SU-DHL-6 (cell line): ENCODE measurements around the gene C8G.

Experiments used
- EZH2phosphoT487 ChIP-seq: fragments of 200-600 bp; sonication (generic), shearing (Covaris generic); conservative IDR thresholded peaks from 2 replicates; pipeline ENCODE4 v1.6.1; 2018; ENCODE audit warnings: mild to moderate bottlenecking, antibody characterized with exemption, low read length, moderate library complexity, mixed read lengths
- TF ChIP-seq, protein P1 (sequence below): fragments of 200-600 bp; sonication (generic); IDR thresholded peaks from one replicate; pipeline ENCODE4 v1.5.1; 2017; ENCODE audit warnings: antibody characterized with exemption, mild to moderate bottlenecking, low read length, moderate library complexity; ENCODE audit not compliant: insufficient read depth, poor library complexity, severe bottlenecking

DNA sequence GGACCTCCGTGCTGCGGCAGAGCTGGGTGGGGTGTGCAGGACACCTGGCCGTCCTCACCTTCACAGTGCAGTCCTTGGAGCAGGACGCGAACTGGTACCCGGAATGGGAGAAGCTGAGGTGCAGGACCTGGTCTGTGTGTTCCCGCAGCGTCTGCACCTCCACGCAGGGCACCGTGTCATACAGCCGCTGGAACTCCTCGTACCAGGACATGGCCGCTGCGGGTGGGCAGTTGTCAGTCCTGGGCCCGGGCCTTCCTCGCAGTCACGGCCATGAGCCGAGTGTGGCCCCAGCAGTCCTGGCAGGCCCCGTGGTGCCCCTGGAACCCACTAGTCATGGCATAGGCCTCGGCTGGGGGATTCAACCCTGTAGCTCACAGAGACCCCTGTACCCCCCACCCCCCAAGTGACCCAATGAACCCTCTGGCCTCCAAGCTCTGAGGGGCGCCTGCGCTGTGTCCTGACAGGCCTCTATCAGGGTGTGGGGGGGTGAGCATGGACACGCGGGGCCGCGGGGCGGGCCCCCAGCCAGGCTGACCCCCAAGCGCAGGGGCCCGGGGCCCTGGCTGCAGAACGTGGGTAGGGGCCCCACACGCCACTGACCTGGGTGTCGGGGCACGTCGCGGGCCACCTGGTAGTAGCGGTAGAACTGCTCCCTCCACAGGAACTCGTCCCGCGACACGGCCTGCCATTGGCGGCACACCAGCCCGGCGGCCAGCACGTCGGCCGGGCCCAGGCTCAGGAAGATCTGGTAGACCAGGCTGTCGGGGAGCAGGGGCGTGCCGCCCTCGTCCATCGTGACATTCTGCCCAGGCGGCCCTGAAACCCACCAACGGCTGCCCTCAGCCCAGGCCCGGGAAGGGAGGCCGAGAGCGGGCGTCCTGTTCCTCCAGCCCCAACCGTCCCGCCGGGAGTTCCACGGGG is 1.5 kb upstream of the C8G start:
- TF ChIP-seq, protein P1, sequence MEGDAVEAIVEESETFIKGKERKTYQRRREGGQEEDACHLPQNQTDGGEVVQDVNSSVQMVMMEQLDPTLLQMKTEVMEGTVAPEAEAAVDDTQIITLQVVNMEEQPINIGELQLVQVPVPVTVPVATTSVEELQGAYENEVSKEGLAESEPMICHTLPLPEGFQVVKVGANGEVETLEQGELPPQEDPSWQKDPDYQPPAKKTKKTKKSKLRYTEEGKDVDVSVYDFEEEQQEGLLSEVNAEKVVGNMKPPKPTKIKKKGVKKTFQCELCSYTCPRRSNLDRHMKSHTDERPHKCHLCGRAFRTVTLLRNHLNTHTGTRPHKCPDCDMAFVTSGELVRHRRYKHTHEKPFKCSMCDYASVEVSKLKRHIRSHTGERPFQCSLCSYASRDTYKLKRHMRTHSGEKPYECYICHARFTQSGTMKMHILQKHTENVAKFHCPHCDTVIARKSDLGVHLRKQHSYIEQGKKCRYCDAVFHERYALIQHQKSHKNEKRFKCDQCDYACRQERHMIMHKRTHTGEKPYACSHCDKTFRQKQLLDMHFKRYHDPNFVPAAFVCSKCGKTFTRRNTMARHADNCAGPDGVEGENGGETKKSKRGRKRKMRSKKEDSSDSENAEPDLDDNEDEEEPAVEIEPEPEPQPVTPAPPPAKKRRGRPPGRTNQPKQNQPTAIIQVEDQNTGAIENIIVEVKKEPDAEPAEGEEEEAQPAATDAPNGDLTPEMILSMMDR, result no peak
- no peak for TF ChIP-seq EZH2phosphoT487
